Measurements from ENCODE around the gene CPM.

Gene CPM

DNA sequence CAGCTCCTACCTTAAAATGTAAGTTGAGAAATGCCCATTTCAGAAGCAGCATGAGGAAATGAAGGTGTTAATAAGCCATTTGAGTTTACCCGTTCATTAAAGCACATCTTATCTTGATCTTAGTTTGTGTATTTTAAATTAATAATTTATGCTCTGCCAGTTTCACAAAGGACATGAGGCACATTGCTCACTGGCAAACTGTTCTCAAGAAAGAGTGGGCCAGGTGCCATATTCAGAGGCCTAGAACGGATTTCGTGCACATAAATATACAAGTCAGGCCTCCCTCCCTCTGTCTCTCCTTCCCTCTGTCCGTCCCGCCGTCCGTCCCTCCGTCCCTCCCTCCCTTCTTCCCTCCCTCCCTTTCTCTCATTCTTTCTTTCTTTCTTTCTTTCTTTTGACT, 29.5 kb downstream of the CPM start:
- no peak for DNase-seq

GRCh38 chr12:68901551-68901950, 31.4 kb downstream of the CPM start:
- DNase-seq = no peak

DNA sequence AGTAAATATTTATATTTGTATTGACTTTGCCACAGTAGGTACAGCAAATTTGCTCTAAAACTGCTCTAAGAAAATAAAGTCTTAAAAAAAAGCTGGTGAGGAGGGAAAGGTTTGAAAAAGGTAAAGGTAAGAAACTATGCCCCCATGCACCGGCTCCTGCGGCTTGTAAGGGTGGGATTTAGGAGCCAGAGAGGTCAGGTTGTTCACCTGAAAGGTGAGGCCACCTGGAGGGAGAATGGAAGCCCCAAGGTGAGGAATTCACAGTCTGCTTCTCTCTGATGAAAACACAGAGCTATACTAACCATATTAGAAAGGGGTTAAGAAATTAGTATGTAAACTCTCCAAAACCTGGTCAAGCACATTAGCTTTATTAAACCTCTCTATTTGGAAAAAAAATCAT, 31.8 kb downstream of the CPM start:
- no peak for DNase-seq

DNA sequence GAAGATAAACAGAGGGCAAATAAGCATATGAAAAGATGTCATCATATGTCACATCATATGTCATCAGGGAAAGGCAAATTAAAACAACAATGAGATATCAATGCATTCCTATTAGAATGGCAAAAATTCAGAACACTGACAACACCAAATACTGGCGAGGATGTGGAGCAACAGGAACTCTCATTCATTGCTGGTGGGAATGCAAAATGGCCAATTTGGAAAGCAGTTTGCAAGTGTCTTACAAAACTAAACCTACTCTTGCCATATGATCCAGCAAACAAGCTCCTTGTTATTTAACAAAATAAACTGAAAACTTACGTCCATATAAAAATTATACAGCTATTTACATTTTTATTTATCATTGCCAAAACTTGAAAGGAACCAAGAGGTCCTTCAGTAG, 32.7 kb downstream of the CPM start:
- DNase-seq = no peak

- no peak for DNase-seq
Observed at GRCh38 chr12:68899251-68899771, 33.7 kb downstream of the CPM start.

DNA sequence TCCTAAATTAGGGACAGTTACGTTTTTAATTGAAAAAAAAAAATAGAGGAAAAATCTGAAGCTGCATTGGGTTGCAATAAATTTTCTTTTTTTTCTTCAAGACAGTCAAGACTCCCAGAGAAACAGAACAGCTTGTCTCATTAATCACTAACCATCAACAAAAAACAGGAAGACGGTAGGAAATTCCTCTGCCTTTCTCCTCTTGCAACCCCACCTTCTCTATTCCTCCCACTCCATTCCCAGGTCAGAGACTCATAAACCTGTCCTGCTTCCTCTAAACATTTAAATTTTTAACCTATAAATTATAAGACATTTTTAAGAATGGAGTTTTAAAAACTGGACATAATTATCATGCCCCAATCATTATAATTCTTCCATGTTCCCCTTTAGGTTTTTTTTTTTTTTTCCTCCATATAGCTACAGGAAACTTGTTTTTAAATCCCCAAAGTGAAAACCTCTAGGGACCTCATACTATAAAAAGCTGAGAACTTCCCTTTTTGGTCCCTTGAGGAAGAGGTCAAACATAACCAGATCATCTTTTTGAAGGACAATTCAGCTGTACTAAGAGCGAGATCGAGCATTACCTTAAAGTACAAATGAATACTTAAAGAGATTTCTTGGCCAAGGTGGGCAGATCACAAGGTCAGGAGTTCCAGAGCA, 36.0 kb downstream of the CPM start:
- no peak for DNase-seq

DNA sequence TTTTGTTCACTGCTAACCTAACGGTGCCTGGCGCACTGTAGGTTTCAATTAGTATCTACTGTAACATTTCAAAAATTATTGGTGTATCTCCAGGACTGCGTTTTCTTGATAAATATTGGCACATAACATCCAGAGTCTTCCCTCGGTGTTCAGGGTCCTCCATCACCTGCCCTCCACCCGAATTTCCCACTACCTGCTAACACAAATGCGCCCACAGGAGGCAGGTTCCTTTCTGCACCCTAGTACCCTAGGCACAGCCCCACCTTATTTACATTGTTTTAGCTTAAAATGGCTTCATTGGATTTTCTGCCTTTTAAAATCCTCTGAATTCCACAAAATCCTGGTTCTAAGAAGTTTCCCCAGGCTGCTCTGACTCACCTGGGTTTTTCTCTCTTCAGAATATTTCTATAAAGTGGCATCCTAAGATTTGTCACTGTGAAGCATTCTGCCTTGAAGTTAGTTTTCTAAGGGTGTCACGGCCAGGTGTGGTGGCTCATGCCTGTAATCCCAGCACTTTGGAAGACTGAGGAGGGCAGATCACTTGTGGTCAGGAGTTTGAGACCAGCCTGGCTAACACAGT, 38.6 kb downstream of the CPM start:
- no peak for DNase-seq

GRCh38 chr12:68893741-68894140, 39.2 kb downstream of the CPM start:
- DNase-seq = no peak

DNA sequence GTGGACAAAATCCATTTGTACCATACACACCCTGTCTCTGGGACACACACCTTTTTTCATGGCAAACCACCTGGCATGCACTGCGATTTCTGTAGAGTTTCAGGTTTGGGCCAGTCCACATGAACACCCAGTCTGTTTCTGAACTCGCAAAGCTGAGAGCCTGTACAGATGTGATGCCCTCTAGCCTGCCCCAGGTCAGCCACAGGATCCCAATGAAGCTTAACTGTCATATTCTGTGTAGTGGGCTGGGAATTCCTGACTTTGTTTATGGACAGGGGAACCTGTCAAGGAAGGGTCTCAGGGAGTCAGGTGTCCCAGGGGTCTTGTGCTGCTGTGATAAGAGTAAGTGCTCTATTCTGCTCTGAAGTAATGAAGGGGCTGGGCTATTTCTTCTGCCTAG, 39.8 kb downstream of the CPM start:
- no peak for DNase-seq

DNA sequence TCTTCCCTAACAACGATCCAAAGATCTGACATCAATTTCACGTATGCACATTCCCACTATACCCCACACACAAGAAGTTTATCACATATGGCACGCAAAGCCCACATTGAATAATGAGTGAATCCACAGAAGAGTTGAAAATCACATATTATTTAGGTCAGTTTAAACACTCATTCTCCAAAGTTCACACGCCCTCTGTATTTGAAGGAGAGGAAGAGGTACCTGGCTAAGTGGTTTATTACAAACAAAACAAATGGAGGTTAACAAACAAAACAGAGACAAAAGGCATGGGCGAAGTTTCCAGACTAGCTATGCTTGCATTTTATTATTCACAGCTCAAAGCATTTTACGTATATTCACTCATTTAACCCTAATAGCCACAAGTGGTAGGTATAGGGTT, 41.8 kb downstream of the CPM start:
- DNase-seq = no peak

GRCh38 chr12:68890701-68891113, 42.3 kb downstream of the CPM start:
- DNase-seq = no peak

DNA sequence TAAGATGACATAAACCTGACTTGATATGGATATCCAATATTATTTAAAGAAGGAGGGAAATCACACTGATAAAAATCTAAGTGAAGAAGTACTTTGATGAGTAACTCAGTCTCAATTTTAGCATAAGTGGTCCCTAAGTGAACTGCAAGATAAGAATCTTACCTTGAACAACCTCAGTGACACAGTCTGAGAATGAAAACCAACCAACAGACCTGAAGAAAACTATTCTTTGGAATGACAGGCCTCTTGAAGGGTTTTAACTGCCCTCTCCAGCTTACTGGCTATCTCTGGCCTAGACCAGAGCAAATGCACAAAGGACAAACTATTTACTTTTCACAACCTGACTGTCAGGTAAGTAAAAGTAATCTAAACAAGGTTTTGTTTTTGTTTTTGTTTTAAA, 44.7 kb downstream of the CPM start:
- DNase-seq = no peak

DNA sequence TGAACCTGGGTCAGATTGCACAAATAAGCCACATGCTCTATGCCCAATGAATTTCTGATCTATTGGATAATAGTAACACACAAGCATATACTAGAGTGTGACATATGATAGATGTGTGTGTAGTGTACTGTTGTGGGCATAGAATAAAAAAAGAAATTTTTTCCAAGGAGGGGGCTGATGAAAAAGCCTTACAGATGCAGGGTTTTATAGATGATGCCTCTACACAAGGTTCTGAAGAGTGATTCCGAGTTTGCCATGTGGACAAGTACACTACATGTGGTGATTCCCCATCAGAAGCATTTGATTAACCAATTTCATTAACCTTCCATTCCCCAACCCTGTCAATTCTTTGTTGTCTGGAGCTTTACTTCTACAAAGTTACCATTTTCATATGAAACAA, 45.3 kb downstream of the CPM start:
- no peak for DNase-seq

- no peak for DNase-seq
Observed at GRCh38 chr12:68886636-68887572, 46.1 kb downstream of the CPM start.

DNA sequence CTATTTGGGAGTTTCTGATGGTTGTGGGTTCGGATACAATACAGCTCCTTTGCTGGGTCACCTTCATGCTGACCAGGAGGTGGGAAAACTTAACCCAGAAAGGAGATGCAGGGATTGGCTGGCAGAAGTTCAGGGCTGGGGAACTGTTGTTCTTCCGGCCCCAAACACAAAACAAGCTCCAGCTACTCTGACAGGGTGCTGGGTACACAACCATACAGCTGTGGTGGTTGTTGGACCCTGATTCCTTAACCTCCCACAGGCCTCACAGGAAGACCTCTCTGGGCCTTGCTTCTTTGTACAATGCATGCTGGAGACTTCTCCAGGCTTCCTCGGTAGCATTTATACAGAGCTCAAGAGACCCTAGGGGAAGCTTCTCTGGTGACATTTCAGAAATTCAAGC, 47.6 kb downstream of the CPM start:
- DNase-seq = no peak

DNA sequence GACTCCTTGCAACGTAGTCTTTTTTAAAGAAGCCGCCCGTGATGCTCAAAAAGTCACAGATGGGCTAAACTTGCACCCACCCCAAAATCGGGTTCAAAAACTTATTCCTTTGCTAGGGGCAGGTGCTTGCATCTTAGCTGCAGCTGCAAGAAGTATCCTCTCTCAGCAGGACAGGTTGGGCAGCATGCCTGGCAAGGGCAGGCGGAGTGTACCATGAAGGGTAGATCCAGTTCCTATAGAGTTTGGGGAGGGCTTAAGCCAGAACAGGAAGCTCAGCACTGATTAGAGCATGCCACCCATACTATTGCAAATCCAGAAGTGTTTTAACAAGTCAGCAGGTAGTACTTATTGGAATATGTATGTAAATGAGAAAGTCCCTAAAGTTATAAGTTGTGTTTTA, 48.7 kb downstream of the CPM start:
- DNase-seq = no peak

DNA sequence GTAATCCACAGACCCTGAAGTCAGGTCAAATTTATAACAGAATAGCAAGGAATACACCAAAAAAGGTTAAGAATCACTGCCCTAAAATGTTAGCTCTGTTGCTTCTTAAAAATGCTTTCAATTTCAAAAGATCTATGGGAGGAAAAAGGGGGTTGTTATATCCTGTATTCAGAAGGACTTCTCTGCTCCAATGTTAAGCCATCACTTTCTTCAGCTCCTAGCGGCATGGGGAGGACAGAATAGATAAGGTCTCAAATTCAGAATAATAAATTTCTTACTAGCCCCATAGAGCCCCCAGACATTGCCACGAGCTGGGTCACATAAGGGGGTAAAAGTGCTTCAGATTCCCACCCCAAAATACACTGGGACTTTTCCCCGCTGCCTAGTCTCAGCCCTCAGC, 49.8 kb downstream of the CPM start:
- DNase-seq = no peak

GRCh38 chr12:68882251-68882964, 50.6 kb downstream of the CPM start:
- DNase-seq = no peak

DNA sequence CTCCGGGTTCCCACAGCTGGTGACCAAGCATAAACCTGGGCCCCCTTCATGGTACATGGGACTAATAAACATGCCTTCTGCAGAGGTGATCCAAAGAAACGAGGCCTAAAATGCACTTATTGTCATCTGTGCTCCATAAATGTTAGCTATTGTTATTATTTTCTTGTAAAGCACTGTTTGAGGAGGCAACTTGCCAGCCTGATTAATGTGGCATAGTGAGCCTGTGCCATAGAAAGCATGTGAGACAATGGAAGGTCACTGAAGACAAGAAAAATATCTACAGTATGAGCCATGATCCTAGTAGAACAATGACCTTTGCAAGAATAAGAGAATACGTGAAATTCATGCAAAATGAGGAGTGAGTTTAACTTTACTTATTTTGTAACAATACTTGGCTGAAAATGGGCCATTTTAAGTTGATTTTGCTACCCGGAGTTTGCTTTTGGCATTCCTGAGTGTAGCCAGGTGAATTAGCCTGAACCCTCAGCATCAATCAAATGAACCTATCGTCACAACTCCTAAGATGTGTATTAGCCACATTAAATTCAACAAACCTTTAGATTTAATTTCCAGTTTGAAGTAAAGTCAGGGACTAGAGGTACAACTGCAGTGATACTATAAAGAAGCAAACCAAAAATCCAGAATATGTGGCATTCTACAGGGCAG, 52.2 kb downstream of the CPM start:
- DNase-seq = no peak

DNA sequence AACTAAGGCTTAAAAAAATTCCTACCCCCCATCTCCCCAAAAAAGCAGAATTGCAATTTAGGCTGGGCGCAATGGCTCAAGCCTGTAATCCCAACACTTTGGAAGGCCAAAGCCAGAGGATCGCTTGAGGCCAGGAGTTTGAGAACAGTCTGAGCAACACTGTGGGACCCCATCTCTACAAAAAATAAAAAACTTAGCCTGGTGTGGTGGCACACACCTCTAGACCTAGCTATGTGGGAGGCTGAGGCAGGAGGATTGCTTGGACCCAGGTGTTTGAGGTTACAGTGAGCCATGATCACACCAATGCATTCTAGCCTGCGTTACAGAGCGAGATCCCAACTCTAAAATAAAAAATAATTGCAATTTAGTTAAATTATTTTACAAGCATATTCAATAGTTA, 54.1 kb downstream of the CPM start:
- DNase-seq = no peak

DNA sequence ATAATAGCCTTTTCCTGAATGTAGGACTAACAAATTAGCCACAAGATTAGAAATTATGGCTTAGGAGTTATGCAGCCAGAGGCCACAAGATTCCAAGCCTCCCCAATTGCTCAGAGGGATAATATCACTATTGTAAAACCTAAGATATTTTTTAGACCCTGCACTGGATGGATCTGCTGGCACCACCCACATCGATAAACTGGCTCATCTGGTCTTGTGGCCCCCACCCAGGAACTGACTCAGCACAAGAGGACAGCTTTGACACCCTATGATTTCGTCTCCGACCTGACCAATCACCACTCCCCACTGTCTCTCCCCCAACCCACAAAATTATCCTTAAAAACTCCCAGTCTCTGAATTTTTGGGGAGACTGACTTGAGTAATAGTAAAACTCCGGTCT, 54.7 kb downstream of the CPM start:
- DNase-seq = no peak

- no peak for DNase-seq
Observed at GRCh38 chr12:68877583-68877982, 55.4 kb downstream of the CPM start.

- DNase-seq = no peak
Observed at GRCh38 chr12:68876461-68876860, 56.5 kb downstream of the CPM start.

All from SHP77 treated with DMSO at 0.1 percent for 48 hours (cell line).